ENCODE data around the gene XYLB. TPM values are rescaled to one million over a fixed set of nuclear protein-coding genes. Genes with fewer than 3 reads are reported as not detected.

XYLB gene
- total RNA-seq, 1 donor: 4.3 TPM

DNA sequence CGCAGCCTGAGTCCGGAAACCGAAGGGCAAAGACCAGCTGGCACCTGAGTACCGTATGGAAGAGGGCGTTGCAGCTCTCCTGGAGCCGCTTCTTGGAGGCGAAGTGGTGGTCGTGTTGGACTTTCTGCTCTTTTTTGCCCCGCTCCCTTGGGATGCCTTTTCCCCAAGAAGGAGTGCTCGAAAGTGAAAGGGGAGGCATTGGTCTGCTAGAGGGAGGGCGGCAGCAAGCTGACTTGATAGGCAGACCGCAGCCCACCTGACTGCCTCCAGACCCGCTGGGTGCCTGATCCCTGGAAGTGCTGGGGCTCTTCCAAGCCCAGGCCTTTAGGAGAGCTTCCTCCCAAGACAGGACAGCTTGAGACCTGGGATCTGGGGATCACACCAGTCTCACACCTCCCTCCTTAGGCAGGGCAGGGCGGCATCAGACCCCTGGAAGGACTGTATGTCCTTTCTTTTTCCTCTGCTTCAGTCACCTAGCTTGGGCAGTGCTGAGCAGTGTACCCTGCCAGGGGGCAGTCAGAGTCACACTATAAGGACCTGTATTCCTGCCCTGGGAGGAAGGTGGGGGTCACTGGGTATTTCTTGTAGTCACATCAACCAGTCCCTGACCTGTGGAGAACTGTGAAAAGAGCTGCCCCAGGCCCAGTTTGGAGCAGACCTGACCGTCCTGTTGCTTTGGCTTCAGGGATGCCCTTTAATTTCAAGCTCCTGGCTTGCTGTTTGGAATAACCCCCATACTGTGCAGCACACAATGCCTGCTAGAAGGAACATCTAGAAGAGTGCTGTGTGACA, 109.2 kb downstream of the XYLB start:
- TF ChIP-seq, protein P1, sequence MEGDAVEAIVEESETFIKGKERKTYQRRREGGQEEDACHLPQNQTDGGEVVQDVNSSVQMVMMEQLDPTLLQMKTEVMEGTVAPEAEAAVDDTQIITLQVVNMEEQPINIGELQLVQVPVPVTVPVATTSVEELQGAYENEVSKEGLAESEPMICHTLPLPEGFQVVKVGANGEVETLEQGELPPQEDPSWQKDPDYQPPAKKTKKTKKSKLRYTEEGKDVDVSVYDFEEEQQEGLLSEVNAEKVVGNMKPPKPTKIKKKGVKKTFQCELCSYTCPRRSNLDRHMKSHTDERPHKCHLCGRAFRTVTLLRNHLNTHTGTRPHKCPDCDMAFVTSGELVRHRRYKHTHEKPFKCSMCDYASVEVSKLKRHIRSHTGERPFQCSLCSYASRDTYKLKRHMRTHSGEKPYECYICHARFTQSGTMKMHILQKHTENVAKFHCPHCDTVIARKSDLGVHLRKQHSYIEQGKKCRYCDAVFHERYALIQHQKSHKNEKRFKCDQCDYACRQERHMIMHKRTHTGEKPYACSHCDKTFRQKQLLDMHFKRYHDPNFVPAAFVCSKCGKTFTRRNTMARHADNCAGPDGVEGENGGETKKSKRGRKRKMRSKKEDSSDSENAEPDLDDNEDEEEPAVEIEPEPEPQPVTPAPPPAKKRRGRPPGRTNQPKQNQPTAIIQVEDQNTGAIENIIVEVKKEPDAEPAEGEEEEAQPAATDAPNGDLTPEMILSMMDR (IDR thresholded peaks at IDR 0.05; ENCODE audit: insufficient read depth, low read depth, low read length): no peak
- peak; percentile 47 for DNase-seq (ENCODE audit: low read depth)
- peak overlapping the region; percentile 76 for H3K4me3 ChIP-seq (ENCODE audit: low read depth, low read length)

DNA sequence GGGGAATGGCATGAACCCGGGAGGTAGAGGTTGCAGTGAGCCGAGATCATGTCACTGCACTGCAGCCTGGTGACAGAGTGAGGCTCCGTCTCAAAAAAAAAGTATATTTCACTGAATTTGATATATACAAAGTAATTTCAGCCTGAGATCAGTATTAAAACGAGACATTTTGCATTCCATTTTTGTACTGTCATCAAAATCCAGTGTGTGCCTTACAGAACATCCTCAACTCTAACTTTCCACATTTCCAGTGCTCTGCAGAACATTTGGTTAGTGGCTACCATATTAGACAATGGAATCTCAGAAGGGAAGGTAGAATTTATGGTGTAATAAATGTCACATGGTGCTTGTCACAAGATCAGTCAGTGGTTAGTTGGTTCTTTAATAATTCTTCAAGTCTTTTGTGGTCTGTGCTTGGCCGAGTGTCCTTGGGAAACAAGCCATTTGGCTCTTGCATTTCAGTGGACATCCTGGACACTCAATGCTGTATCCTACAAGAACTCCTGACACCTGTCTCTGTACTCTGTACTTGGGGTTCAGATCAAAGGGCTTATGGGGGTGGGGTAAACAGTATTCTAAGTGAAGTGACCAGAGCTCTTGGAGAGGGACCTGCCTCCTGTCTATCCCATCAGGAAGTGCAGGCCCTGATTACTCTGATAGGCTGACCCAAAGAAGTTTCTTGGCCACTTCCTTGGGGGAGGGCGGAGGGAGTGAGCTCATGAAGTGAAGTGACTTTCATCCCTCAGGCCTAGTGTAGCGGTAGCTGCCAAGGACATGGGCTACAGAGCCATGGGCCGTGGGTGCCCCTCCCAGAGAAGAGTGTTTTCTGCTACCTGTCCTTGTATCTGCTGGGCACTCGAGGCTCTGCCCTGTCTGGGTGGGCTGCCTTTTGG, 110.8 kb downstream of the XYLB start:
- TF ChIP-seq, protein P1 (IDR thresholded peaks at IDR 0.05; ENCODE audit: insufficient read depth, low read depth, low read length): no peak
- DNase-seq (ENCODE audit: low read depth): no peak
- H3K4me3 ChIP-seq (ENCODE audit: low read depth, low read length): no peak overlapping the region

DNA sequence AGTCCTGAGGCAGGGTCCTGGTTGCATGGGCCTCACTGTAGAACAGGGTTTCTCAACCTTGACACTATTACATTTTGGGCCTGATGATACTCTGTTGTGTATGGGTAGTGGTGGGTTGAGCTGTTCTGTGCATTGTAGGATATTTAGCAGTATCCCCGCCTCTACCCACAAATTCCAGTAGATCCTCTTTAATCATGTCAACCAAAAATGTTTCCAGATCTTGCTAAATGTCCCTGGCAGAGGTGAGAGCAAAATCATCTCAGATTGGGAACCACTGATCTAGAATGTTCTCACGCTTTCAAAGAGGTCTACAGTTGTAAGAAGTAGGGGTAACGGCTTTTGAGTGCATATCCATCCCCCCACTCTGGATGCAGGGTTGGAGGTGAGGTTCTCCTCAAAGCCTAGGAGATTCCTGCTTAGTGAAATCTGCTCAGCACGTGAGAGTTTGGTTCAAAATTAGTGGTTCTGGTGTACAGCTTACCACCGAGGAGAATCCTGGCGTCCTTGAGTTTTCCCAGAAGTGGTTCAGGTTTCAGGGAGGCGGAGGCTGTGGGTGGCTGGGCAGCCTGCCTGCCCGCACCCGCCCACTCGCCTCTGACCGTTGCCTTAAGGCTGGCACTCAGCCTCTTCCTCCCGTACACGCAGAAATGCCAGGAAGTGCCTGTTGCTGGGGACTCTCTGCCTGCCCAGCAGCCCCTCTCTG, 112.4 kb downstream of the XYLB start:
- no peak overlapping the region for H3K4me3 ChIP-seq (ENCODE audit: low read depth, low read length)
- DNase-seq (ENCODE audit: low read depth): peak; percentile 38
- TF ChIP-seq, protein P1 (IDR thresholded peaks at IDR 0.05; ENCODE audit: insufficient read depth, low read depth, low read length): no peak

DNA sequence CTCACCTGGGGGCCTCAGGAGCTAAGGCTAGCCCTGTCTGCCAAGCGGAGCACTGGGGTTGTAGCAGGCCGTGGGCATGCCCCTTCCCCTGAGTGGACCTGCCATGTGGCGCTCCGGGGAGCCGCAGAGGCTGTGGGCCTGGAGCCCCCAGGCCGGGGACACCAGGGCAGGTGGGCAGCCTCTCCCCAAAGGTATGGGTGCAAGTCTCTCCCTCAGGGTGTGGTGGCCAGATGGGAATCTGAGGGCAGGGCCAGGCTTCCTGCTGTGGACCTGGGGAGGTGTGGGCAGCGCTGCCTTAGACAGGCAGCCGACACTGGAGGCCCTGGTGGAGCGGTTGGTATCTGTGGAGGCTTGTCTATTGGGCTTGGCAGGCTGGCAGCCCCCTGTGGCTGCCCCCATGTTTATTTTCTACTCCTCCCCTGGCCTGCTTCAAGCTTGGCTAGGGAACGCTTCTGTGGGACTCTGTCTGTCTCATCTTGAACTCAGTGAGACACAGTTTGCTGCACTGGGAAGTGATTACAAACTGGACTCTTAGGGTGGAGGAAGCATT, 113.0 kb downstream of the XYLB start:
- H3K4me3 ChIP-seq (ENCODE audit: low read depth, low read length): no peak overlapping the region
- no peak for DNase-seq (ENCODE audit: low read depth)
- TF ChIP-seq, protein P1 (IDR thresholded peaks at IDR 0.05; ENCODE audit: insufficient read depth, low read depth, low read length): no peak

DNA sequence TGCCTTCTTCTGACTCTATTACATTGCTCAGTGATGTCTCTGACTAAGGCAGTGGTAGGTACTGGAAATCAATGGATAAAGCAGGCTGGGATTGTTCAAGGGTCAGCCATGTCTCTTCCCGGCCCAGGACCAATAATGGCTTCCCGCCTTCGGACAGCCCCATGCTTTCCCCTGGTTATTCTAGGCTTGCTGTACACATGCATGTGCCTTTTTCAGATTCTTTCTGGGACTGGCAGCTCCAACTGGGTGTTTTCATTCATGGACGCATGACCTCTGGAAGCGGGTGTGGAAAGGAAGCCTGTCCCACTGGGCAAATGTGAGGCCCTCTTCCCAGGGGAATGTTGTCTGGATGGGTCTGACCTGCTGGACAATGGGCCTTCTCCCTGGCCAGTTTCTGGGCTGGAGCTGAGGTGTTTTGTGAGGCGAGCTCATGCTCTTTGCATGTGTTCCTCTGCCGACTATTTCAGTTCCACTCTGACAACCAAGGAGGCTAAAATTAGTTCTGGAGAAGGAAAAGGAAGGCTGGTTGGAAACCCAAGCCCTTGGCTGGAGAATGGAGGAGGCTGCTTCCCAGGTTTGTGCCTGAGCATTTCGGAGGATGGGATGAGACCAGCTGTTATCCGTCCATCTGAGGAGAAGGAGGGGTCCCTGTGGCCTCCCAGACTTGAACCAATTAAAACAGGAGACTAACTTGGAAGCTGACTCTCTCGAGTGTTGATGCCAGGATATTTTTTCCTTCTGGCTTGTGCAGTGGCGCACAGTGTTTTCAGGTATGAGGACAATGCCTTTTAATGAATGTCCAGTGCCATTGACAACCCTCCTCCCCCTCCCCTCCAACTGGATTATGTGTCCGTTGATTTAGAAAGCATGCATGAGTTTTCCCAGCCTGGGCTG, 114.0 kb downstream of the XYLB start:
- TF ChIP-seq, protein P1 (IDR thresholded peaks at IDR 0.05; ENCODE audit: insufficient read depth, low read depth, low read length): no peak
- no peak for DNase-seq (ENCODE audit: low read depth)
- H3K4me3 ChIP-seq (ENCODE audit: low read depth, low read length): no peak overlapping the region

Small RNA genes within 50 kb of the gene (small RNA-seq; reads per million reads assigned to genes)
- gene RNU6-235P: not detected

Other genes with a start within 250 kb of the XYLB start
- gene ACAA1, start 209.7 kb upstream of the XYLB start, total RNA-seq: 18.1 and 20.0 TPM in 2 replicates
- 6.9 and 10.6 TPM in 2 replicates for gene MYD88, start 208.1 kb upstream of the XYLB start, total RNA-seq
- gene OXSR1, start 181.2 kb upstream of the XYLB start, total RNA-seq: 42.2 and 68.2 TPM in 2 replicates
- 0.32 and 0.43 TPM in 2 replicates for gene SLC22A13, start 81.0 kb upstream of the XYLB start, total RNA-seq
- gene SLC22A14, start 64.5 kb upstream of the XYLB start, total RNA-seq: 0.32 and 0.86 TPM in 2 replicates
- 1.3 and 1.9 TPM in 2 replicates for gene ACVR2B, start 107.1 kb downstream of the XYLB start, total RNA-seq
- gene EXOG, start 149.6 kb downstream of the XYLB start, total RNA-seq: 12.9 and 15.1 TPM in 2 replicates

Data from fibroblast of villous mesenchyme (primary cell).